H1 (cell line): ENCODE results near the gene TNC. TPM values are rescaled to one million over a fixed set of nuclear protein-coding genes. Genes with fewer than 3 reads are reported as not detected.
A peak's percentile ranks its signal among the peaks of the same experiment; 100 is the strongest.

Source experiments
- CTCF ChIA-PET: fragments of 300-600 bp; sonication (Branson Sonifier 250); formaldehyde crosslinking; loops from one replicate; lab custom pipeline; 2021; ENCODE audit not compliant: partially characterized antibody; lab: Charles Lee
- POLR2A ChIA-PET: fragments of 300-600 bp; sonication (Branson Sonifier 250); formaldehyde crosslinking; loops from one replicate; lab custom pipeline; 2021; ENCODE audit warnings: inconsistent platforms; ENCODE audit not compliant: partially characterized antibody; lab: Charles Lee
- DNase-seq, 2 experiments: peaks; one replicate each; pipeline versions ENCODE4 v3.0.0 to v3.0.0-alpha.2; 2010 to 2022; ENCODE audit warnings: low spot score in 2 of 2, low read depth in 1 of 2, mixed read lengths in 1 of 2
- FAIRE-seq: peaks from 2 replicates; lab custom pipeline; 2011; peaks lifted over from hg19 to GRCh38; lab: Jason Lieb, UNC
- H2AFZ ChIP-seq: 2 replicates; pipeline ENCODE4 v1.8.1; 2012; ENCODE audit warnings: low read length, inconsistent platforms
- H2AK5ac ChIP-seq: 2 replicates; pipeline ENCODE4 v1.6.1; 2013; ENCODE audit warnings: low read depth, low read length
- H2BK120ac ChIP-seq: replicated peaks from 2 replicates; pipeline ENCODE3; 2013; ENCODE audit warnings: low read depth, low read length, inconsistent platforms
- H2BK12ac ChIP-seq: 2 replicates; pipeline ENCODE4 v1.6.1; 2013; ENCODE audit warnings: low read depth, low read length
- H2BK15ac ChIP-seq: 2 replicates; pipeline ENCODE4 v1.6.1; 2013; ENCODE audit warnings: low read length
- H2BK20ac ChIP-seq: 2 replicates; pipeline ENCODE4 v1.6.1; 2013; ENCODE audit warnings: low read length
- H2BK5ac ChIP-seq: 2 replicates; pipeline ENCODE4 v1.6.1; 2013; ENCODE audit warnings: low read depth, low read length
- H3K14ac ChIP-seq: 2 replicates; pipeline ENCODE4 v1.6.1; 2013; ENCODE audit warnings: inconsistent platforms; ENCODE audit not compliant: insufficient read length
- H3K18ac ChIP-seq: 2 replicates; pipeline ENCODE4 v1.6.1; 2013; ENCODE audit warnings: low read length; ENCODE audit errors: extremely low read depth
- H3K23ac ChIP-seq: 2 replicates; pipeline ENCODE4 v1.6.1; 2013; ENCODE audit warnings: inconsistent platforms; ENCODE audit not compliant: insufficient read length
- H3K23me2 ChIP-seq: 2 replicates; pipeline ENCODE4 v1.6.1; 2013; ENCODE audit warnings: low read depth, low read length
- H3K27ac ChIP-seq: 2 replicates; pipeline ENCODE4 v1.6.1; 2011; ENCODE audit warnings: low read depth, low read length, inconsistent platforms
- H3K27me3 ChIP-seq, 4 experiments: replicated peaks in 1 of 4; 1 replicate in 1 of 4; 2 replicates in 3 of 4; pipeline versions ENCODE4 v1.6.1 to v1.8.1; 2011 to 2013; ENCODE audit warnings: low read length in 3 of 4, mild to moderate bottlenecking in 3 of 4, inconsistent platforms in 2 of 4, mixed read lengths in 2 of 4, moderate library complexity in 1 of 4; ENCODE audit not compliant: control insufficient read depth in 3 of 4, insufficient read depth in 3 of 4; ENCODE audit errors: extremely low read depth in 1 of 4
- H3K36me3 ChIP-seq, 4 experiments: 2 replicates each; pipeline versions ENCODE4 v1.6.1 to v1.8.1; 2011 to 2013; ENCODE audit warnings: mild to moderate bottlenecking in 4 of 4, low read length in 3 of 4, moderate library complexity in 2 of 4, control low read depth in 1 of 4, inconsistent platforms in 1 of 4; ENCODE audit not compliant: insufficient read depth in 4 of 4, control insufficient read depth in 2 of 4
- H3K4ac ChIP-seq: replicated peaks from 2 replicates; pipeline ENCODE3; 2013; ENCODE audit warnings: low read length, low read depth, mixed read lengths, inconsistent platforms; ENCODE audit not compliant: insufficient read length
- H3K4me1 ChIP-seq, 4 experiments: replicated peaks in 1 of 4; 1 replicate in 1 of 4; 2 replicates in 3 of 4; pipeline versions ENCODE4 v1.6.1 to v1.8.1; 2011 to 2013; ENCODE audit warnings: low read length in 3 of 4, inconsistent platforms in 2 of 4, mixed read lengths in 1 of 4; ENCODE audit not compliant: insufficient read depth in 4 of 4, control insufficient read depth in 3 of 4
- H3K4me2 ChIP-seq, 2 experiments: 2 replicates each; pipeline versions ENCODE4 v1.6.1 to v1.8.1; 2011 to 2013; ENCODE audit warnings: low read depth in 2 of 2, low read length in 2 of 2, control low read depth in 1 of 2, inconsistent platforms in 1 of 2, mild to moderate bottlenecking in 1 of 2; ENCODE audit not compliant: insufficient read depth in 1 of 2
- H3K4me3 ChIP-seq, 4 experiments: fragments of 200-600, 300-600 bp in 1 of 4; sonication (generic), shearing (Covaris generic), sonication (Bioruptor Twin) in 1 of 4; 2 replicates each; pipeline versions ENCODE4 v1.5.1 to v1.8.1; 2011 to 2016; ENCODE audit warnings: low read length in 4 of 4, low read depth in 3 of 4, control low read depth in 2 of 4, inconsistent platforms in 2 of 4, mild to moderate bottlenecking in 2 of 4, mixed read lengths in 1 of 4, moderate library complexity in 1 of 4; ENCODE audit not compliant: insufficient read depth in 2 of 4; ENCODE audit errors: extremely low read depth in 1 of 4
- H3K56ac ChIP-seq: replicated peaks from 2 replicates; pipeline ENCODE3; 2013; ENCODE audit warnings: low read depth, mild to moderate bottlenecking, mixed read lengths, low read length, inconsistent platforms; ENCODE audit not compliant: insufficient read length
- H3K79me1 ChIP-seq: 2 replicates; pipeline ENCODE4 v1.6.1; 2013; ENCODE audit warnings: low read depth, low read length, control low read depth
- H3K79me2 ChIP-seq, 2 experiments: 2 replicates each; pipeline versions ENCODE4 v1.6.1 to v1.8.1; 2012 to 2013; ENCODE audit warnings: low read length in 2 of 2, mild to moderate bottlenecking in 2 of 2, inconsistent platforms in 1 of 2; ENCODE audit not compliant: insufficient read depth in 2 of 2, control insufficient read depth in 1 of 2
- H3K9ac ChIP-seq, 4 experiments: replicated peaks in 1 of 4; 1 replicate in 1 of 4; 2 replicates in 3 of 4; pipeline versions ENCODE4 v1.6.1 to v1.8.1; 2011 to 2013; ENCODE audit warnings: low read depth in 3 of 4, low read length in 3 of 4, control low read depth in 2 of 4, mild to moderate bottlenecking in 2 of 4, moderate library complexity in 2 of 4, inconsistent platforms in 1 of 4; ENCODE audit errors: extremely low read depth in 1 of 4
- H3K9me3 ChIP-seq, 2 experiments: 2 replicates each; pipeline versions ENCODE4 v1.6.1 to v1.8.1; 2012 to 2013; ENCODE audit warnings: mild to moderate bottlenecking in 2 of 2, moderate library complexity in 2 of 2, control low read depth in 1 of 2, inconsistent platforms in 1 of 2, low read depth in 1 of 2, low read length in 1 of 2, mixed read lengths in 1 of 2; ENCODE audit not compliant: insufficient read depth in 2 of 2
- H4K20me1 ChIP-seq, 2 experiments: replicated peaks in 1 of 2; 2 replicates each; pipeline versions ENCODE3 to v1.8.1; 2011 to 2013; ENCODE audit warnings: inconsistent platforms in 2 of 2, low read length in 2 of 2, mild to moderate bottlenecking in 1 of 2; ENCODE audit not compliant: insufficient read depth in 2 of 2, control insufficient read depth in 1 of 2
- H4K5ac ChIP-seq: 2 replicates; pipeline ENCODE4 v1.6.1; 2013; ENCODE audit warnings: low read length, low read depth, mixed read lengths, inconsistent platforms; ENCODE audit not compliant: insufficient read length
- H4K8ac ChIP-seq: 2 replicates; pipeline ENCODE4 v1.8.0; 2013; ENCODE audit warnings: mild to moderate bottlenecking, moderate library complexity, low read length, inconsistent platforms; ENCODE audit not compliant: insufficient read depth; ENCODE audit errors: extremely low read depth
- H4K91ac ChIP-seq: replicated peaks from 2 replicates; pipeline ENCODE3; 2013; ENCODE audit warnings: low read length, mixed read lengths, inconsistent platforms; ENCODE audit not compliant: insufficient read length
- ASH2L ChIP-seq: fragments of 200-600, 300-600 bp; sonication (generic); IDR thresholded peaks from one replicate; pipeline ENCODE4 v1.7.1; 2017; ENCODE audit warnings: low read length
- CEBPB ChIP-seq: IDR thresholded peaks from 2 replicates; pipeline ENCODE4 v1.6.1; 2012; ENCODE audit warnings: low read depth, low read length
- HDAC2 ChIP-seq, 2 experiments: fragments of 300-600 bp in 1 of 2; sonication (generic) in 1 of 2; IDR thresholded peaks; 2 replicates each; pipeline ENCODE4 v1.6.1; 2011 to 2012; ENCODE audit warnings: low read depth in 2 of 2, low read length in 2 of 2, mild to moderate bottlenecking in 2 of 2, moderate library complexity in 2 of 2, borderline replicate concordance in 1 of 2, inconsistent platforms in 1 of 2
- POU5F1 ChIP-seq: IDR thresholded peaks from 2 replicates; pipeline ENCODE4 v1.6.1; 2011; ENCODE audit warnings: low read depth, mild to moderate bottlenecking, low read length, moderate library complexity
- RAD21 ChIP-seq, 2 experiments: IDR thresholded peaks in 1 of 2; conservative IDR thresholded peaks in 1 of 2; 2 replicates each; pipeline ENCODE4 v1.6.1; 2011; ENCODE audit warnings: low read depth in 2 of 2, low read length in 2 of 2, improper control_type of control experiment in 1 of 2, inconsistent platforms in 1 of 2, mild to moderate bottlenecking in 1 of 2, moderate library complexity in 1 of 2
- polyA plus RNA-seq, 7 experiments: library from polyadenylated mRNA; depleted of rRNA in 3 of 7; stranded (reverse) in 5 of 7; unstranded in 2 of 7; fragments of >200 nt in 5 of 7; fragments of 200-250 nt in 2 of 7; gene quantifications; 1 replicate in 5 of 7; 2 replicates in 1 of 7; 4 replicates in 1 of 7; pipeline versions ENCODE4 v1.2.1 to v1.2.3, GENCODE V29; 2011 to 2013; ENCODE audit warnings: missing spikeins in 2 of 7, mixed read lengths in 2 of 7
- total RNA-seq: library from RNA; stranded (reverse); fragmentation: NEBNext Ultra II Directional; extraction: Animal tissue kit (Norgen Biotek cat#: 25700); gene quantifications from 2 replicates; pipeline ENCODE4 v1.2.1, GENCODE V29; 2021

The TNC gene
- total and polyA plus RNA-seq, 2 of the 8 experiments (the other 6 are each of a cell fraction or from before 2014, with no cell fraction given), result 6.2 to 11.4 TPM

DNA sequence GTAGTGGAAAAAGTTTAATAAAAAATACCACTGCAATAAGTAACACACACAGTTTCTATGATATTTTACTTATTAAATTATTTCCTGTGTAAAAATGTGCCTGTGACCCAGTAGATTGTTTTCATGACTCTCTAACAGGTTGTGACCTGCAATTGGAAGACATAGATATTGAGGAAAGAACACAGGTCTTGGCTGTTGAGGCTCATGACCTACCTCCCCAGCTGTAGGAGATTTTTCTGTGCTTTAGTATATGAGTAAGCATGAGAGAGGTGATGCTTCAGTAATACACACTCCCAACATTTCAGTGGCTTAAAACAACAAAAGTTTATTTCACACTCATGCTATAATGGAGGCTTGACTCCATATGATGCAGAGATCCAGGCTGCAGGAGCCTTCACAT, 47.3 kb upstream of the TNC start:
- Histone ChIP-seq H3K14ac (no peak overlapping the region), H2AFZ (no peak overlapping the region), H3K79me2 (no peaks in the 10 kb centered on the region), H3K79me1 (no peaks in the 10 kb centered on the region), H3K27me3 (no peaks in the 10 kb centered on the region), H2BK120ac (no peak overlapping the region), H3K4me3 (no peak overlapping the region), H3K27ac (no peak overlapping the region), H3K4me2 (no peak overlapping the region), H3K23me2 (no peaks in the 10 kb centered on the region; the same call in 1 of the 2 replicates), H3K36me3 (no peaks in the 10 kb centered on the region), H3K56ac (no peak overlapping the region), H4K91ac (no peak overlapping the region), H3K4me1 (peaks cover 0 to 5% (median 4%) of the 10 kb centered on the region in 4 experiments; a peak in 2 of 7 replicates), H4K20me1 (no peaks in the 10 kb centered on the region), H3K18ac (peak overlapping the region; percentile 34; the same call in 1 of the 2 replicates), H3K9ac (no peak overlapping the region), H2BK12ac (no peak overlapping the region), H4K5ac (no peak overlapping the region), H2BK15ac (no peak overlapping the region), H3K9me3 (no peaks in the 10 kb centered on the region), H3K23ac (no peak overlapping the region), H3K4ac (no peak overlapping the region), H4K8ac (no peak overlapping the region), H2BK20ac (0 out of 2 replicates have a peak overlapping the region, but pooled peaks have one; percentile 2), H2AK5ac (no peak overlapping the region), H2BK5ac (no peak overlapping the region)
- TF ChIP-seq RAD21 (IDR thresholded peaks at IDR 0.05 in 1 of 2, conservative IDR thresholded peaks at IDR 0.05 in 1 of 2; ENCODE audit: low read depth in 2 of 2, low read length in 2 of 2) (no peak), ASH2L (no peak), CEBPB (no peak), HDAC2 (IDR thresholded peaks at IDR 0.05; ENCODE audit: borderline replicate concordance in 1 of 2, low read depth in 2 of 2, low read length in 2 of 2) (no peak), POU5F1 (no peak)
- ChIA-PET CTCF (interaction anchor here (0.7 kb wide), 1 partner anchor 88 kb away, joined by 3 read pairs; no protein-coding TSS in a partner anchor), POLR2A (no interaction called here)
- FAIRE-seq (no peak), DNase-seq (no peak)
